HG02763 (cell line): ENCODE data around the gene CASP10.

Experiments used
- ATAC-seq: cut with Tn5 transposase; IDR thresholded peaks from one replicate; pipeline ENCODE4 v1.9.1; 2021; ENCODE audit warnings: mild to moderate bottlenecking, moderate library complexity; ENCODE audit not compliant: unreplicated experiment

Gene CASP10

GRCh38 chr2:201257381-201257955 lies 74.5 kb downstream of the CASP10 start:
- peak; percentile 43 for ATAC-seq

GRCh38 chr2:201257956-201258665 lies 75.2 kb downstream of the CASP10 start:
- ATAC-seq, result peak; percentile 71

- ATAC-seq, result peak; percentile 10
Measured at GRCh38 chr2:201258666-201259615, 76.0 kb downstream of the CASP10 start.

DNA sequence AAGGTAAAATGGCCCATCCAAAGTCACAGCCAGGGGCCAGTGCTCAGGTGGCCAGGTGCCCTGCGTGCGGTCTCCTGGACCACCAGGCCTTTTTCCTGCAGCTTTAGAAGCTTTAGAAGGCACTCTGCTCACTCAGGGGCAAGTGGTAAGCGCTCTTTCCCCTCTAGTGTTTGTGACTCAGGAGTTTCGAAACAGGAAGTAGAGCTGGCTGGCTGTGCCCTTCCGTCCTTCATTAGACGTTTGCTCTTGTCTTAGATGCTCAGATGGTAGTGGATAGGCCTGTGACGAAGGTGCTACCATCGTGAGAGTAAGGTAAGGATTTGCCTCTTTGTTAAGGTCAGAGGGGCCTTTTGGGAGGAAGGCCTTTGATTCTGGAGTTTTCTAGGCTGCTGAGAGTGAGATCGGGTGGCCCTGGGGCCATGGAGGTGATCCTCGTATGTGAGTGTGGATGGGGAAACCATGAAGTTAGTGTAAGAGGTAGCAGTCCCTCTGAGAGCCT lies 77.4 kb downstream of the CASP10 start, which contains the start of gene CASP8:
Gene CASP8 (plus strand): TSS at position 235 of the 499 bp plus-strand sequence. CDS start 5,951 bp downstream, outside the sequence.
- ATAC-seq, result no peak

- ATAC-seq, result no peak
Measured at GRCh38 chr2:201261471-201261870, 78.5 kb downstream of the CASP10 start.

DNA sequence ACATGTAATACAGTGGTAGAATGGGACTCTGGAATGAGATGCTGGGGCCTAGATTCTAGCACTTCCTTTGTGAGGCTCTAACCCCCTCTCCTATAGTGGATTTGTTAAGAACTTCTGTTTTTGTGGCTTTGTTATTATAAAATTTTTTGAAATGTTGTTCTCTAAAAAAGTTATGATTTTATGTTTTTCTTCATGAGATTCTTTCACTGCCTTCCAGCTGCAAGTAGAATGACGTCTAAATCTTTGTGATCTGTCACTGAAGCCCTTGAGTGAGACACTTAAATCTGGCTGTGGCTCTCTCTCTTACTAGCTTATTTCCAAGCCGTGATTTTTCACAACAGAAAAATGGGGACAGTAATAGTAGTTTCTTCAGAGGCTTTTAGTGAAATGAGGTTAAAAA lies 79.0 kb downstream of the CASP10 start:
- ATAC-seq, result no peak

- no peak for ATAC-seq
Measured at GRCh38 chr2:201262718-201263117, 79.8 kb downstream of the CASP10 start.

- ATAC-seq, result no peak
Measured at GRCh38 chr2:201263779-201264178, 80.8 kb downstream of the CASP10 start.

DNA sequence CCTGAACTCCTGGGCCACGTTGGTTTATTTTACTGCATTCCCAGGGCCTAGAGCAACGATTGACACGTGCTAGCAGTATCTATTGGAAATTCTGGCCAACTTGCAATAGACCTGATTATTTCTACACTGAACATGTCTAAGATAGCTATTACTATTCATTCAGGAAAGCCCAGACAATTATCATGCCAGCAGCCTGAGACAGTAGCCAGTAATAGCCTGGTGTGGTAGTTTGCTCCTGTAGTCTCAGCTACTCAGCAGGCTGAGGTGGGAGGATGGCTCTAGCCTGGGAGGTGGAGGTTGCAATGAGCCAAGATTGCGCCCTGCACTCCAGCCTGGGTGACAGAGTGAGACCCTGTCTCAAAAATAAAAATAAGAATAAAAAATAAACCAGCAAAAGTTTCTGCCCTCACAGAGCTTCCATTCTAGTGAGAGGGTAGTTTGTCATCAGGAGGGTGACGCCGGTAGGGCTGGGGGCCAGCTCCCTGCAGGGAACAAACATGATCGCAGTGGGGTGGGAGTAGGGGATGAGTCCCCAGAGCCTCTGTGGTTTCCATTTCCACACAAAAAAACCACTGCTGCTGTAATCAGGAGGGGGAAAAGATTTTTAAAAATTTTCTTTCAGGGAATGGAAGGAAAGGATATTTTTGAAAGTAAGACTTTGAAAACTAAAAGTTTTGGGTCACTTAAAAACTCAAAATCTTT lies 81.7 kb downstream of the CASP10 start:
- no peak for ATAC-seq

GRCh38 chr2:201266629-201267028 lies 83.7 kb downstream of the CASP10 start:
- no peak for ATAC-seq

DNA sequence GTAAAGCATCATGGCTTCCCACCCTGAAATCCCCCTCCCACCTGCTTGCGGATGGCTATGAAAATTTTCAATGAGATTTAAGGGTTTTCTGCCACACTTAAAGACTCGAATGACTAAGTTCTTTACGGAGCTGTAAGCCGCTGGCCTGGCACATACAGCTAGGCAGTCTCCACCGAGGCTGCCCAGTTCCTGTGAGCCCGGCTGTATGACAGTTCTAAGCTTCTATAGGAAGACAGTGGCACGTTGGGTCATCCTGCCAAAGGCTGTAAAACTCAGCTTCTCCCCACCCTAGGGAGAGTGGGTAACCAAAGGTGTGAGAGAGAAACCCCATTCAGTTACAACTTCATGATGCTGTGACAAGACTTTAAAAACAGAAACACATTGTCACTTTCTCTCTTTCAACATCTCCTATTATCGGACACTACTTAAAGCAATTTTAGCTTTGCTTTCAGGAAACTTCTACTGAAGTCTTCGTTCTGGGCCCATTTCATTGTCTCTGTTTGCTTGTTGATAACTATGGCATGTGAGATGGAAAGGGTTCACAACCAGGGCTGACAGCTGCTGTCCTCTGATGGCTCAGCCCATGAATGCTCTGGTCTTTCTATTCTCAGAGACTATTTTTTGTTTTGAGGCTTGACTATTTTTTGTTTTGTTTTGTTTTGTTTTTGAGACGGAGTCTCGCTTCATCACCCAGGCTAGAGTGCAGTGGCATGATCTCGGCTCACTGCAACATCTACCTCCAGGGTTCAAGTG lies 84.5 kb downstream of the CASP10 start:
- no peak for ATAC-seq

DNA sequence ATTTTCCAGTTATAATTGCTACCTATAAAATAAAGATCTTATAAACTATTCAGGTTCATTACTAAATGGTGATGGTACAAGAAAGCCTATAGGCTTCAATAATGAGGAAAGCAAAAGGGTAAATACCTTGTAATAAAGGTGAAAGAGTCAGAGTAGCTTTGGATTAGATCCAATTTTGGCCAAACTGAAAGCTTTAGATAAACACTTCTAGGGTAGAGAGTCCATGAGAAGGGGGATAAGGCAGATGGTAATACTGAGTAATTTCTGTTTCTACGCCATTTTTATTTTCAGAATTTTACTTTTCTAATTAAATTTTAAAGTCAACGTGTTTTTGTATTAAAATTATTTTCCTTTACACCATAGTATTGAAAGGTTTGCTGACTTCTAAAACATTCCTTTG lies 86.8 kb downstream of the CASP10 start:
- no peak for ATAC-seq

- ATAC-seq, result no peak
Measured at GRCh38 chr2:201270293-201271001, 87.5 kb downstream of the CASP10 start.

GRCh38 chr2:201271917-201272316 lies 89.0 kb downstream of the CASP10 start:
- no peak for ATAC-seq

GRCh38 chr2:201273330-201273983 lies 90.5 kb downstream of the CASP10 start:
- ATAC-seq, result no peak

- ATAC-seq, result no peak
Measured at GRCh38 chr2:201275069-201275468, 92.1 kb downstream of the CASP10 start.

DNA sequence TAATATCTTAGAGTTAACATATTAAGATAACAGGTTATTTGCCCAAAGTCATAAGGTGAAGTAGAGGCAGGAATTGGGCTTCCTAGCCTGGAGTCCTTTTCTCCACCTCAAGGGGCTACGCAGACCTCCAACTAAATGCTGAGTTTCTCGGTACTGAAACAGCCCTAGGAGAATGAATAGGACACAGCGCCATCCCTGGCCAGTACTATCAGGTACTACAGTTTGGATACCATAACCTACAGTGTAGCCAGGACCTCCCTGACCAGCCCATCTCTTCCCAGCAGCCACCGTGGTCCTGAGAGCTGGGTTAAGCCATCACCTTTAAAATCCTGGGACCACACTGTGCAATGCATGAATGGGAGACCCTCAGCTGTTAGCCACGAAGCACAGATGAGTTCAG lies 93.0 kb downstream of the CASP10 start:
- ATAC-seq, result no peak

- no peak for ATAC-seq
Measured at GRCh38 chr2:201276511-201276910, 93.6 kb downstream of the CASP10 start.
